Suprapubic skin (tissue), 3 donors: Measurements from ENCODE around the gene RXRB.

Source experiments
- POLR2AphosphoS5 ChIP-seq, 3 donors: sonication (generic); formaldehyde crosslinking; IDR thresholded peaks; one replicate each; pipeline ENCODE4 v1.6.1; 2017; ENCODE audit warnings: antibody characterized with exemption in 3 of 3
- TF ChIP-seq, protein P1 (sequence below), 2 donors: fragments of 200-600 bp in 1 of 2; fragments of 450-650 bp in 1 of 2; sonication (generic) in 1 of 2; IDR thresholded peaks; one replicate each; pipeline ENCODE4 v1.5.1; 2016 to 2019; ENCODE audit warnings: antibody characterized with exemption in 2 of 2, mild to moderate bottlenecking in 1 of 2, moderate library complexity in 1 of 2

DNA sequence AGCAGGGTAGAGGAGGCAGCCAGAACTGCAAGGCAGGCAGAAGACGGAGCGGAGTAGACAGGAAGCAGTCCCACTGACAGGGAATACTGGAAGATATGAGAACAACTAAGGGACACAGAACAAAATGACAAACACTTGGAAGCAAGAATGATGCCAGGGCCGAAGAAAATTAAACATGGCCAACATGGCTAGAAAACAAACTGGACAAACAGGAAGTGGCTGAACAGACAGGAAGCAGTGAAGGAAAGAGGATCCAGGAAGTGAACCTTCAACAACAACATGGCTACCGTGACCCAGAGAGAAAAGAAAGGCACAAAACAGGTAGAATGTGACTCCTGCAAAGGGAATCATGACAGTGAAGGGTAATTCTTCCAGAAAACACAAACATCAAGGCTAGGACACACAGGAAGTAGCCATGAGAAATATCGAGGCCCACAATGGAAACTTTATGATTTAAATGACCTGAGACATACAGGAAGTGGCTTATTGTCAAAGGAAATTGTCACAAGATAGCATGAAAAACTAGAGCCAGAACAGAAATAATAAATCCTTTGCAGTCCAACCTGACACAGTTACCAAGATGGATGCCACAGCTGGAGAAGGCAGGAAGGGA, 17.3 kb downstream of the RXRB start:
- TF ChIP-seq POLR2AphosphoS5 (IDR thresholded peaks at IDR 0.05), result no peak
- TF ChIP-seq, protein P1, sequence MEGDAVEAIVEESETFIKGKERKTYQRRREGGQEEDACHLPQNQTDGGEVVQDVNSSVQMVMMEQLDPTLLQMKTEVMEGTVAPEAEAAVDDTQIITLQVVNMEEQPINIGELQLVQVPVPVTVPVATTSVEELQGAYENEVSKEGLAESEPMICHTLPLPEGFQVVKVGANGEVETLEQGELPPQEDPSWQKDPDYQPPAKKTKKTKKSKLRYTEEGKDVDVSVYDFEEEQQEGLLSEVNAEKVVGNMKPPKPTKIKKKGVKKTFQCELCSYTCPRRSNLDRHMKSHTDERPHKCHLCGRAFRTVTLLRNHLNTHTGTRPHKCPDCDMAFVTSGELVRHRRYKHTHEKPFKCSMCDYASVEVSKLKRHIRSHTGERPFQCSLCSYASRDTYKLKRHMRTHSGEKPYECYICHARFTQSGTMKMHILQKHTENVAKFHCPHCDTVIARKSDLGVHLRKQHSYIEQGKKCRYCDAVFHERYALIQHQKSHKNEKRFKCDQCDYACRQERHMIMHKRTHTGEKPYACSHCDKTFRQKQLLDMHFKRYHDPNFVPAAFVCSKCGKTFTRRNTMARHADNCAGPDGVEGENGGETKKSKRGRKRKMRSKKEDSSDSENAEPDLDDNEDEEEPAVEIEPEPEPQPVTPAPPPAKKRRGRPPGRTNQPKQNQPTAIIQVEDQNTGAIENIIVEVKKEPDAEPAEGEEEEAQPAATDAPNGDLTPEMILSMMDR (IDR thresholded peaks at IDR 0.05), result no peak
